DLD1 (cell line): Measurements from ENCODE around the gene ATF7IP.
"Not testable (repeated sequence)": the region's sequence is repeated elsewhere in the genome, so short reads cannot be mapped to it uniquely, and the experiment has no call there.

ENCODE experiments used
- in situ Hi-C: cut with HindIII; loops from 2 replicates; pipeline ENCODE4 v1.10.0; 2017; ENCODE audit warnings: low sequenced_read_pairs

Gene ATF7IP, protein sequence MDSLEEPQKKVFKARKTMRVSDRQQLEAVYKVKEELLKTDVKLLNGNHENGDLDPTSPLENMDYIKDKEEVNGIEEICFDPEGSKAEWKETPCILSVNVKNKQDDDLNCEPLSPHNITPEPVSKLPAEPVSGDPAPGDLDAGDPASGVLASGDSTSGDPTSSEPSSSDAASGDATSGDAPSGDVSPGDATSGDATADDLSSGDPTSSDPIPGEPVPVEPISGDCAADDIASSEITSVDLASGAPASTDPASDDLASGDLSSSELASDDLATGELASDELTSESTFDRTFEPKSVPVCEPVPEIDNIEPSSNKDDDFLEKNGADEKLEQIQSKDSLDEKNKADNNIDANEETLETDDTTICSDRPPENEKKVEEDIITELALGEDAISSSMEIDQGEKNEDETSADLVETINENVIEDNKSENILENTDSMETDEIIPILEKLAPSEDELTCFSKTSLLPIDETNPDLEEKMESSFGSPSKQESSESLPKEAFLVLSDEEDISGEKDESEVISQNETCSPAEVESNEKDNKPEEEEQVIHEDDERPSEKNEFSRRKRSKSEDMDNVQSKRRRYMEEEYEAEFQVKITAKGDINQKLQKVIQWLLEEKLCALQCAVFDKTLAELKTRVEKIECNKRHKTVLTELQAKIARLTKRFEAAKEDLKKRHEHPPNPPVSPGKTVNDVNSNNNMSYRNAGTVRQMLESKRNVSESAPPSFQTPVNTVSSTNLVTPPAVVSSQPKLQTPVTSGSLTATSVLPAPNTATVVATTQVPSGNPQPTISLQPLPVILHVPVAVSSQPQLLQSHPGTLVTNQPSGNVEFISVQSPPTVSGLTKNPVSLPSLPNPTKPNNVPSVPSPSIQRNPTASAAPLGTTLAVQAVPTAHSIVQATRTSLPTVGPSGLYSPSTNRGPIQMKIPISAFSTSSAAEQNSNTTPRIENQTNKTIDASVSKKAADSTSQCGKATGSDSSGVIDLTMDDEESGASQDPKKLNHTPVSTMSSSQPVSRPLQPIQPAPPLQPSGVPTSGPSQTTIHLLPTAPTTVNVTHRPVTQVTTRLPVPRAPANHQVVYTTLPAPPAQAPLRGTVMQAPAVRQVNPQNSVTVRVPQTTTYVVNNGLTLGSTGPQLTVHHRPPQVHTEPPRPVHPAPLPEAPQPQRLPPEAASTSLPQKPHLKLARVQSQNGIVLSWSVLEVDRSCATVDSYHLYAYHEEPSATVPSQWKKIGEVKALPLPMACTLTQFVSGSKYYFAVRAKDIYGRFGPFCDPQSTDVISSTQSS

DNA sequence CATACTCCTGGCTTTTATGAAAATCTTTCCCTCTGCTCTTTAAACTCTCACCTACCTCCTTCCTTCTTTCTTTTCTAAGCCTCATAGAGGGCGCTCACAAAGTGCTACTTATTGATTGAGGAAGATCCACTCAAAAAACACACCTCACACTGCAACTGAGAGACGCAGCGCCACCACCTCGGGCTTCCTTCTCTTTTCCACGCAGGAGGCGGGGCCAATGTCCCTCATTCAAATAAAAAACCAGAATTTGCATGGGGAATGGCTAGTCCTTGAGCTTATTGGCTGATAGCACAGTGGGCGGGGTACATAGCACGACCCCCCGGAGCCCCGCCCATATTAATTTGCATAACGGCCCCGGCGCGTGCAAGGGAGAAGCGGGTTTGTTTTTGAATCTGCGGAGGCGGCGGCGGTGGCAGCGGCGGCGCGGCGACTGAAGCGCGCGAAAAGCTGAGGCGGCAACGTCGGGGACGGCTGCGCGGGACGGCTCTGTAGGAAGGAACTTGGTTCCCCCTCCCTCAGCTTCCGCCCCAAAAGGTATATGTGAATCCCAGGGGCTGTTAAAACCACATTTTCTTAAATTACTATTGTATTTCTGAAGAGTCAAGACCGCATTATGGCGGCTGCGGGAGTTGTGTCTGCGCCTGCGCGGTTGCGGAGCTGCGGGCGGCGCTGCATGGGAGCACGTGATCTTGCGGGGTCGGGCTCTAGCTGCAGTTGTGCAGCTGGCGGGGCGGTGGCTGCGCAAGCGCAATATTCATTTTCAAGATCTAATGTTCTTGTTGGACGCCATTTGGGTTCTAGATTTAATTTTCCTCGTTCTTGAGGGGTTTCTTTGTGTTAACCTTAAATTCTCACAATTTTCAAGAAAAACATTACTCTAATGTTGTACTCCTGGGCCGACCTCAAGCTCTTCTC is at the start of gene ATF7IP:
TSS of gene ATF7IP (plus strand) at position 389 of the 915 bp plus-strand sequence. CDS start 58,234 bp downstream, outside the sequence.
- in situ Hi-C loops, result no loop called here

DNA sequence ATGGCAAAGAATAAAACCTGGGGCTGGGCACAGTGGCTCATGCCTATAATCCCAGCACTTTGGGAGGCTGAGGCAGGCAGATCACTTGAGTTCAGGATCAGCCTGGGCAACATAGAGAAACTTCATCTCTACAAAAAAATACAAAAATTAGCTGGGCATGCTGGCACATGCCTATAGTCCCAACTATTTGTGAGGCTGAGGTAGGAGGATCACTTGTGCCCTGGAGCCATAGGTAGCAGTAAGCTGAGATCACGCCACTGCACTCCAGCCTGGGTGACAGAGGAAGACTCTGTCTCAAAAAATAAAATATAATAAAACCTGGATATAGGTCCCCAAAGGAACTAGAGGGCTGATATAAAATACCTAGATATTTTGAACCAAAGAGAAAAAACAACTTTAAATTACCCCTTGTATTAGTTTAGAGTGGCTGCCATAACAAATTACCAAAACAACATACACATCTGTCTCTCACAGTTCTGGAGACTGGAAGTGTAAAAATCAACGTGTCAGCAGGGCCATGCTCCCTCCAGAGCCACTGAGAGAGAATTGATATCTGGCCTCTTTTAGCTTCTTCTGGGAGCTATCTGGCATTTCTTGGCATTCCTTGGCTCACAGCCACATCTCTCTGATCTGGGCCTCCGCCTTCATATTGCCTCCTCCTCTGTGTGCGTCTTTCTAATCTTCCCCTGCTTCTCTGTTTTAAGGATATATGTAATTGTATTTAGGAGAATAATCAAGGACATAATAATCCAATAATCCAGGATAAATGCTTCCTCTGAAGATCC is 47.9 kb upstream of the ATF7IP start:
- in situ Hi-C loops, result no loop called here

DNA sequence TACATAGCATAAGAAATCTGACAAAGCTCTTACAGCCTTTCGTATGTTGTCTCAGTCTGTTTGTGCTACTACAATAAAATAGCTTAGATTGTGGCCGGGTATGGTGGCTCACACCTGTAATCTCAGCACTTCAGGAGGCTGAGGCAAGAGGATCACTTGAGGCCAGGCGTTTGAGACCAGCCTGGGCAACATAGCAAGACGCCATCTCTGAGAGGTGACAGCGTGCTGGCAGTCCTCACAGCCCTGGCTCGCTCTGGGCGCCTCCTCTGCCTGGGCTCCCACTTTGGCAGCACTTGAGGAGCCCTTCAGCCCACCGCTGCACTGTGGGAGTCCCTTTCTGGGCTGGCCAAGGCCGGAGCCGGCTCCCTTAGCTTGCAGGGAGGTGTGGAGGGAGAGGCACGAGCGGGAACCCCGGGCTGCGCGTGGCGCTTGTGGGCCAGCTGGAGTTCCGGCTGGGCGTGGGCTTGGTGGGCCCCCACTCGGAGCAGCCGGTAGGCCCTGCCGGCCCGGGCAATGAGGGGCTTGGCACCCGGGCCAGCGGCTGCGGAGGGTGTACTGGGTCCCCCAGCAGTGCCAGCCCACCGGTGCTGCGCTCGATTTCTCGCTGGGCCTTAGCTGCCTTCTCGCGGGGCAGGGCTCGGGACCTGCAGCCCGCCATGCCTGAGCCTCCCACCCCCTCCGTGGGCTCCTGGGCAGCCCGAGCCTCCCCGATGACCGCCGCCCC is 45.6 kb upstream of the ATF7IP start:
- in situ Hi-C loops, result not testable (repeated sequence)

DNA sequence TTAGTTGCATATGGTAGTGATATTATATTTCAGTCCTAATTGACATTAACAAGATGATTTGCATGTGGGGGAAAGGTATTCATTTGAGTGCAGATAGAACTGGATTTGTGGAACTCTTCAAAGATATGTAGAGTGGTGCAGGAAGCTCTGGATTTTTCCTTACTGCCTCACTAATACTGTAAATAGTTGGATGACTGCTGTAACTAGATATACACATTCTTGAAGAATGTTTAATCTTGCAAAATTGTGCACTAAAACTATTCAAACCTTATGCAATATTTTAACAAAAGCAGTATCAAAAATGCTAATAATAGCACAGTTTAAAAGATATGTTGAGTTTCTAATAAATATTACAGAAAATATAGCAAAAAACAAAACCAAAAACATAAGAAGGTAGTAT is 43.1 kb upstream of the ATF7IP start:
- in situ Hi-C loops, result no loop called here

DNA sequence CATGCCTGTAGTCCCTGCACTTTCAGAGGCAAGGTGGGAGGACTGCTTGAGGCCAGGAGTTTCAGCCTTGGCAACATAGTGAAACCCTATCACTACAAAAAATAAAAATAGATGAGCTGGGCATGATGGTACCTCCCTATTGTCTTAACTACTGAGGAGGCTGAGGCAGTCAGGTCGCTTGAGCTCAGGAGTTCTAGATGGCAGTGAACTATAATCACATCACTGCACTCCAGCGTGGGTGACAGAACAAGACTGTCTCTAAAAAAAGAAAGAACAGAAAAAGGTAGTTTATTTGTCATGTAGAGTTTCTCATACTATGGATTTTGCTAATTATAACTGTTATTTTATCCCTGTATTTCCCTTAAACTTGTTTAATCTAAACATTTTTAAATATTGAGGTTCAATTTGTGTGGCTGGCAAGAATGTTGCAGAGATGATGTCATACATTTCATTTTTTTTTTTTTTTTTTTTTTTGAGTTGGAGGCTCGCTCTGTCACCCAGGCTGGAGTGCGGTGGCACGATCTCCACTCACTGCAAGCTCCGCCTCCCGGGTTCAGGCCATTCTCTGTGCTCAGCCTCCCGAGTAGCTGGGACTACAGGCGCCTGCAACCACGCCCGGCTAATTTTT is 39.7 kb upstream of the ATF7IP start:
- in situ Hi-C loops, result no loop called here

DNA sequence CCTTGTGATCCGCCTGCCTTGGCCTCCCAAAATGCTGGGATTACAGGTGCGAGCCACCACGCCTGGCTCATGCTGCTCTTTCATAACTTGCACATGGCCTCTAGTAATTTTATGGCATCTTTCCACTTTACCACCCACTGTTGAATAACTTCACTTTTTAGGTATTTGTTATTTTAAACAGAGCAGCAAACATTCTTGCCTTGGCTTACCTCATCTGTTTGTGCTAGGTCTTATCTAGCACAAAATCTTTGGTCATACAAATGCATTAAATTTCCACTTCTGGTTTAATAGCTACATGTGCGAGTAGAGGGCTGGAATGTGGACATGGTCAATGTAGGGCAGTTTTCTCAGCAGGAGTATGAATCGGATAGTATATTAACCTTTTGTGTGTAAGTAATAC is 38.8 kb upstream of the ATF7IP start:
- in situ Hi-C loops, result no loop called here

DNA sequence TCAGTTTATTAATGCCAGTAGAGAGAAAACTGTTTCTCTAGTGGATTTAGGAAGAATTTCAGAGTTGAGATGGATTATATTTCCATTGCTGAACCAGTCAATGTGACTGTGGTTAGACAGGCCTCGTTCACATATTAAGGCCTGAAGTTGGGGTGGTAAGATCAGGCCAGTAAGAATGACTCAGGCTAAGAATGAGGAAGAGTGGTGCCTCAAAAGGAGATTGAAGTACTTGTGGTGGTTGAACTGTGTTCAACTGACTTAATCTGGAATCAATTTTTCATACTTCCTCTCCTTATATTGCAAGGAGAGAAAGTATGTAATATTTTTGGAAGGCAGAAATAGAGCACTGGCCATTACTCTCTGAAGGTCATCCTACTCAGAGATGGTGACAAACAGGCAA is 37.8 kb upstream of the ATF7IP start:
- in situ Hi-C loops, result no loop called here

DNA sequence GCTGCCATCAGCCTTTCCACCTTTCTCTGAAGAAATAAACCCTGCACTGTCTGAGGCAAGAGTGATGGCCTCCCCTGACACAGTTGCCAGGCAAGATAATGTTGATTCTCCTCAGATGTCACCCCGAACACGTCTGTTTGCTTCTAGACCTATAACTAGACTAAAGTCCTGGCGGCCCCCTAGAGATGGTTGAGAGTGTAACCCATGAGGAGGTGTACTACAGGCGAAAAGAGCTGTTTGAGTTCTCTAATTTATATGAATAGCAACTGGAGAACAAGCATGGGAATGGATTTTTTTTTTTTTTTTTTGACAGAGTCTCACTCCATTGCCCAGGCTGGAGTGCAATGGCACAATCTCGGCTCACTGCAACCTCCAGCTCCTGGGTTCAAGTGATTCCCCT is 33.0 kb upstream of the ATF7IP start:
- in situ Hi-C loops, result no loop called here

DNA sequence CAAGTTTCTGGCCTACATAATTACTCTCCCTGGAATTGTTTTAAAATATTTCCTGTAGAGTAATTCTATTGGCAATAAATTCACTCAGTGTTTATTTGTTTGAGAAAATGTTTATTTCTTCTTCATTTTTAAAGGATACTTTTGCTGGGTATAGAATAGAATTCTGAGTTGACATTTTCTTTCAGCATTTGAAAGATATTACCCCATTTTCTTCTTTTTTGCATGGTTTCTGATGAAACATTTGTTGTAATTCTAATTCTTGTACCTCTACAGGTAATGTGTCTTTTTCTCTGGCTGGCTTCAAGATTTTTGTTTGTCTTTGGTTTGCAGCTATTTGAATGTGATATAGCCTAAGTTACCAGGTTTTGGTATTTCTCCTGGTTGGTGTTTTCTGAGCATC is 25.1 kb upstream of the ATF7IP start:
- in situ Hi-C loops, result no loop called here

DNA sequence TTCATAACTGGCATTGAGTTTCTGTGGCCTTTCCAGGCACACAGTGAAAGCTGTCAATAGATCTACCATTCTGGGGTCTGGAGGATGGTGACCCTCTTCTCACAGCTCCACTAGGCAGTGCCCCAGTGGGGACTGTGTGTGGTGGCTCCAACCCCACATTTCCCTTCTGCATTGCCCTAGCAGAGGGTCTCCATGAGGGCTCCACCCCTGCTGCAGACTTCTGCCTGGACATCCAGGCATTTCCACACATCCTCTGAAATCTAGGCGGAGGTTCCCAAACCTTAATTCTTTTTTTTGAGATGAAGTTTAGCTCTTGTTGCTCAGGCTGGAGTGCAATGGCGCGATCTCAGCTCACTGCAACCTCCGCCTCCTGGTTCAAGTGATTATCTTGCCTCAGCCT is 14.0 kb upstream of the ATF7IP start:
- in situ Hi-C loops, result not testable (repeated sequence)

DNA sequence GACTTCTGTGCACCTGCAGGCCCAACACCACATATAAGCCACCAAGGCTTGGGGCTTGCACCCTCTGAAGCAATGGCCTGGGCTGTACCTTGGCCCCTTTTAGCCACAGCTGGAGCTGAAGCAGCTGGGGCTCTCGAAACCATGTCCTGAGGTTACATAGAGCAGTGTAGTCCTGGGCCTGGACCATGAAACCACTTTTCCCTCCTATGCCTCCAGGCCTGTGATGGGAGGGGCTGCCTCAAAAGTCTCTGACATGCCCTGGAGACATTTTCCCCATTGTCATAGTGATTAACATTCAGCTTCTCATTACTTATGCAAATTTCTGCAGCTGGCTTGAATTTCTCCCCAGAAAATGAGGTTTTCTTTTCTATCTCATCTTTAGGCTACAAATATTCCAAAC is 13.4 kb upstream of the ATF7IP start:
- in situ Hi-C loops, result not testable (repeated sequence)

DNA sequence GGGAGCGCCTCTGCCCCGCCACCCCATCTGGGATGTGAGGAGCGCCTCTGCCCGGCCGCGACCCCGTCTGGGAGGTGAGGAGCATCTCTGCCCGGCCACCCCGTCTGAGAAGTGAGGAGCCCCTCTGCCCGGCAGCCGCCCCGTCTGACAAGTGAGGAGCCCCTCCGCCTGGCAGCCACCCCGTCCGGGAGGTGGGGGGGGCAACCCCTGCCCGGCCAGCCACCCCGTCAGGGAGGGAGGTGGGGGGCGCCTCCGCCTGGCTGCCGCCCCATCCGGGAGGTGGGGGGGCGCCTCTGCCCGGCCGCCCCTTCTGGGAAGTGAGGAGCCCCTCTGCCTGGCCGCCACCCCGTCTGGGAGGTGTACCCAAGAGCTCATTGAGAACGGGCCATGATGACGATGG is 10.8 kb upstream of the ATF7IP start:
- in situ Hi-C loops, result not testable (repeated sequence)

DNA sequence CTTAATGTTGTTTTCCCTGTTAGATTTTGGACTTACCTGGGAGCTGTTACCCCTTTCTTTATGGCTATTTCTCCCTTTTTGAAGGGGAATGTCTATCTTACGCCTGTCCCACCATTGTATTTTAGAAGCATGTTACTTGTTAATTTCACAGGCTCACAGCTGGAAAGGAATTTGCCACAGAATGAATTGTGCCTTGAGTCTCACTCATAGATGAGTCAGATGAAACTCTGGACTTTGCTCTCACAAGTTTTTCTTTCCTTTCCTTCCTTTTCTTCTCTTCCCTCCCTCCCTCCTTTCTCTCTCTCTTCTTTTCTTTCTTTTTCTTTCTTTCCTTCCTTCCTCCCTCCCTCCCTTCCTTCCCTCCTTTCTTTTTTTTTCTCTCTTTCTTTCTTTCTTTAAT is 9.3 kb upstream of the ATF7IP start:
- in situ Hi-C loops, result no loop called here

DNA sequence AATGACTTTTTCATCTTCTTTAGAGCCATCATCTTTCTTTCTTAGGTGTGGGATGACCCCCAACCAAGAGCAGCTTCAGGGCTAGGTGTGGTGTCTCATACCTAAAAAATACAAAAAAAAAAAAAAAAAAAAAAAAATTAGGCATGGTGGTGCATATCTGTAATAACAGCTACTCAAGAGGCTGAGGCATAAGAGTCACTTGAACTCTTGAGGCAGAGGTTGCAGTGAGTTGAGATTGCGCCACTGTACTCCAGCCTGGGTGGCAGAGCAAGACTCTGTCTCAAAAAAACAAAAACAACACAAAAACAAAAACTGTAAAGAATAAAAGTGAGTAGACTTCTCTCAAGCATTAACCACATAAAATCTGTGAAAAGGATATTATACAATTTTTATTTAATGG is 8.0 kb upstream of the ATF7IP start:
- in situ Hi-C loops, result no loop called here

DNA sequence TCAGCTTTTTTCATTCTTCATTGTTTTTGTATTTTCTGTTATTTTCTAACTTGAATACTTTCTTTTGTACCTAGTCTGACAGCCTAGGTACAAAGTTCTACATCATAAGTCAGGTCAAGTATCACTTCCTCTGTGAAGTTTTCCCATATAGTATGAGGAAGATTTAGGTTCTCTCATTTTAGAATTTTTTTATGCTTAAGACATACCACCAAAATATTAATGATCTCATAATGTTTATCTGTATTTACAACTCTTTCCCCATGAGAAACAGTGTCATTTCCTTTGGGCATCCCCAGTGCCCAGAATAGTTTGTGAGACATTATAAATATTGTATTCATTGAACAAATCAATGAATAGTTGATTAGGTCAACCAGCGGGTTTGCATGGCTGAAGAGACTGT is 3.1 kb upstream of the ATF7IP start:
- in situ Hi-C loops, result no loop called here

DNA sequence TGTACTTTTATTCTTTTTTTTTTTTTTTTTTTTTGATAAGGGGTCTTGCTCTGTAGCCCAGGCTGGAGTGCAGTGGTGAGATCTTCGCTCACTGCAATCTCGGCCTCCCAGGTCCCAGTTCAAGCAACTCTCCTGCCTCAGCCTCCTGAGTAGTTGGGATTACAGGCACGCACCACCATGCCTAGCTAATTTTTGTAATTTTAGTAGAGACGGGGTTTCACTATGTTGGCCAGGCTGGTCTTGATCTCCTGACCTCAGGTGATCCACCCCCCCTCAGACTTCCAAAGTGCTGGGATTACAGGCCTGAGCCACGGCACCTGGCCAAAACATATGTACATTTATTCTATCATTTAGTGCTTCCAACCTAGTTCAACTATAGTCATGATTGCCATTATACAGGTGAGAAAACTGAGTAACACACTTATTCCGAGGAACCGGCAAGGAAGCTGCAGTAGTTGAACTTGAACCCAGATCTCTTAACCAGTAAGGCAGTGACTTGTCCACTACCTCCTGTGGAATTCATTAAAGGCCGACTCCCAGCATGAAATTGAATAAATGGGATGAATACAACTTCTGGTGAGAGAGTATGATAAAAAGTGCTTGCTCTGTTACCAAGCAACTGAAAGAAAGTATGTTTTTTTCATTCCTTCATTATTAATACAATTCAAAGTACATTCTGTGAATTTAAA is 755 bp upstream of the ATF7IP start:
- in situ Hi-C loops, result no loop called here

DNA sequence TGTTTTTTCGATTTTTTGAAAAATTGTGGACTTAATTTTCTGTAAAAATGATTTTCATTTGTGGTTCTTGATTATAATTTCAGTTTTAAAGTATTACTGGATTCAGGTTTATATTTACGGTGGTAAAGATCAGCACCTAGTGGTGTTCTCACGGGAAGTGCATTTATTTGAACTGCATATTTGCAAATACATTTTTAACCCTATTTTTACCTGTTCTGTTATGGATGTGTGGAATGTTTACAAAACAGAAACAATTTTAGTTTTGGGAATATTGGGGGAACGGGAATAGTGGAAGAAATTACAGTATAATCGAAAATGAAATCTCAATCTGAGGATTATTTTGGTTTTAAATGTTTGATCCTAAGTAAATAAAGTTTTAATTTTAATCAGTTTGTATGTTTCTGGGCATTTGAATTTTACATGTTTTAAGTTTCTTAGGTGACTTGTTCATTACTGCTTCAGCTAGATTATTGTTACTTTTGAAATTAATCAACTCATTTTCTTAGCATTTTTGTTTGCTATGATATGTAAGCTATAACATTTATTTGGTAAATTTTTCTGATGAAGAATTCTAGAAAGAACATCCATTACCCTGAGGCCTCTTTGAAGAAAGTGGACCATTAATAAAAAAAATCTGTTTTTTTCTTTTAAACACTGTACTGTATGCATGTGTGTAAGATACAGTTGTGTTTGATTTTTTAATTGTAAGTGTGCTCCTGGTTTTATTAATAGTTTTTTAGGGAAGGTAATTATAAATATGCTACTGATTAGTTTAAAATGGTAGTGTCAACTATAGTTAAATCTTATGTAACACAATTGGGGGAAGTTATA is 942 bp downstream of the ATF7IP start:
- in situ Hi-C loops, result no loop called here
